Subcutaneous adipose tissue (tissue), 4 donors: Measurements from ENCODE around the gene CRTAC1. TPM values are rescaled to one million over a fixed set of nuclear protein-coding genes. Genes with fewer than 3 reads are reported as not detected.

ENCODE experiments used
- total RNA-seq, 4 donors: library from RNA; depleted of rRNA; stranded (reverse); fragments of >200 nt; gene quantifications; one replicate each; pipeline ENCODE4 v1.1.0, GENCODE V29; 2016
- TF ChIP-seq, protein P1 (sequence below): fragments of 450-650 bp; IDR thresholded peaks from one replicate; pipeline ENCODE4 v1.5.1; 2016; ENCODE audit warnings: low read depth, mild to moderate bottlenecking, control low read depth, antibody characterized with exemption, moderate library complexity

CRTAC1 gene
- total RNA-seq, 4 donors from 2014 or later = 0.51 to 1.5 (median 0.72) TPM

GRCh38 chr10:97850446-97850845, 180.0 kb downstream of the CRTAC1 start:
- TF ChIP-seq, protein P1, sequence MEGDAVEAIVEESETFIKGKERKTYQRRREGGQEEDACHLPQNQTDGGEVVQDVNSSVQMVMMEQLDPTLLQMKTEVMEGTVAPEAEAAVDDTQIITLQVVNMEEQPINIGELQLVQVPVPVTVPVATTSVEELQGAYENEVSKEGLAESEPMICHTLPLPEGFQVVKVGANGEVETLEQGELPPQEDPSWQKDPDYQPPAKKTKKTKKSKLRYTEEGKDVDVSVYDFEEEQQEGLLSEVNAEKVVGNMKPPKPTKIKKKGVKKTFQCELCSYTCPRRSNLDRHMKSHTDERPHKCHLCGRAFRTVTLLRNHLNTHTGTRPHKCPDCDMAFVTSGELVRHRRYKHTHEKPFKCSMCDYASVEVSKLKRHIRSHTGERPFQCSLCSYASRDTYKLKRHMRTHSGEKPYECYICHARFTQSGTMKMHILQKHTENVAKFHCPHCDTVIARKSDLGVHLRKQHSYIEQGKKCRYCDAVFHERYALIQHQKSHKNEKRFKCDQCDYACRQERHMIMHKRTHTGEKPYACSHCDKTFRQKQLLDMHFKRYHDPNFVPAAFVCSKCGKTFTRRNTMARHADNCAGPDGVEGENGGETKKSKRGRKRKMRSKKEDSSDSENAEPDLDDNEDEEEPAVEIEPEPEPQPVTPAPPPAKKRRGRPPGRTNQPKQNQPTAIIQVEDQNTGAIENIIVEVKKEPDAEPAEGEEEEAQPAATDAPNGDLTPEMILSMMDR = no peak

GRCh38 chr10:97849687-97850402, 180.6 kb downstream of the CRTAC1 start, which contains the start of gene GOLGA7B:
TSS of gene GOLGA7B (plus strand) at chr10:97849843. CDS start at chr10:97850304, 461 bp downstream.
- TF ChIP-seq, protein P1 = no peak

DNA sequence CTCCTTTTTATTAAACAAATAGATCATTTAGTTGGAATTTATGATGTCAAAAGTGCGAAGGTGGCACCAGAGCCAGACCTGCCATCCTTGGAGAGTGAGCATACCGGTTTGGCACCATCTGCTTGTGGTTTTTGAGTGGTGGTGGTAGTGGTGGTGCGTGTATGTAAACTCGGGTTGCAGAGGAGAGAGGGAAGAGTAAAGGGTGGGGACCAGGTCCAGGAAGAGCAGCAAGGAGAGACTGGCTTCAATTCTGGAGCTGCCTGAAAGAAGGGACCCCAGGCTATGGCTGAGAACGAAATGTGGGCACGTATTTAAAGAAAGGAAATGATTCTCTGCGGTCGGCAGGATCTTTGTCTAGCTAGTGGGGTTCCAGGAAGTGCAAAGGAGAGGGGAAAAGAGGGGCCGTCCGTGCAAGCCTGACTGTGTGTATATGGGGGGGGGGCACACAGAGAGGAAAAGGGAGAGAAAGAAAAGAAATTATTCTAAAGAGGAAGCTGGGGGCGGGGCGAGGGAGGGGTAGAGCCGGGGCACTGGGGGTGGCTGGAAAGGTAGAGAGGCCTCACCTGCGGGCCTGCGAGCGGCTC, 181.2 kb downstream of the CRTAC1 start:
- TF ChIP-seq, protein P1 = no peak

DNA sequence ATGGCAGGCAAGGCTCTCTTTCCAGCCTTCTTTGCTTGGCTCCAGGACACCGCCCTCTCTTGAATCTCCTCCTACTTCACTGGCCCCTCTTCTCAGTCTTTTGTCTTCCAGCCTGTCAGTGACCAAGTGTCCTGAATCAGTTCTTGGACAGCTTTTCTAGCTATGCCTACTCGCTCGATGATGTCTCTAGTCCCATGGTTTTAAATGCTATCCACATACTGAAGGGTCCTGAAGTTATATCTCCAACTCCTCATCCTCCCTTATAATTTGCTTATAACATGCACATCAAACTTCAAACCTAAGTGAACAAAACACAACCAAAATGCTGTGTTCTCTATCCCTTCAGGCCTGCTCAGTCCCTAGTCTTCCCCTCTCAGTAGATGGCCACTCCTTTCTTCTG, 185.7 kb downstream of the CRTAC1 start:
- TF ChIP-seq, protein P1 = no peak

DNA sequence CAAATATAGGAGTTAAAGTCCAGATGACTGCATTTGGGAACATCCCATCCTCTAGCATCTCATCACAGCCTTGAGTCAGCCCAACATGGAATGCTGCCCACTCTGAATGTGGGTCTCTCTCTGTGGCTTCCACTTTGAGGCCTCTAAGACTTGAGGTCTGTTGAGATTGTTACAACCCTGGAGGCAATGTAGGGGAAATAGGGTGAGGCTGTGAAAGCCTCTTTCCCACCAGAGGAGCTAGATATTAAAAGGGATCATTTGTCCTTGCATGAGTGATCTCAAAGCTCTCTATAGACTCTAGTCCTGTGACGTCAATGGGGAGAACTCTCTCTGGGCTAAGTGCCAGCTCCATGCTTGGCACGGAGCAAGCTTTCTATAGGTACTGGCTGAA, 187.1 kb downstream of the CRTAC1 start:
- TF ChIP-seq, protein P1 = no peak

DNA sequence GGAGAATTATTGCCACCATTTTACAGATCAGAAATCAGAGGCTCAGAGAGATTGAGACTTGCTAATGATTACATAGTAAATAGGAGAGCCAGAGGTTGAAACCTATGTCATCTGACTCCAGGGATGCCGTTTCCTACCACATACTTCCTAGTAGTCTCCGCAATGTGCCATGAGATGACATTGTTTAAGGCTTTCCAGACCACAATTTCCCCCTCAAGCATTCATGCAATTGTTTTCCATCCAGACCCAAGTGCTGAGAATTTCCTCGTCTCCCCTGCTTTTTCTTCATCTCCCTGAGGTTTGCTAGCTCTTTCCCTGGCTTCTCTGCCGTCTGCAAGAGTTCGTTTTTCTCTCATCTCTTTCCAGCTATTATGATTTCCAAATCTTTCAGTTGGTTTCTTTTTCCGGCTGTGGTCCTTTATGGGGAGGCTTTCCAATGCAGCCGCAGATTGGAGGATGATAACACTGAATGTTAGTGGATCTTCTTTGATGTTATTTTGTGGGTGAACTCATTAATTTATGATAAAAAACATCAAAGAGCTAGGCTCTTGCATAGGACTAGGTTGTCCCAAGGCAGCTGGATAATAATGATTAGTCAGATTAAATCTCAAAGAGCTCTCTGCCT, 187.7 kb downstream of the CRTAC1 start:
- TF ChIP-seq, protein P1 = no peak

DNA sequence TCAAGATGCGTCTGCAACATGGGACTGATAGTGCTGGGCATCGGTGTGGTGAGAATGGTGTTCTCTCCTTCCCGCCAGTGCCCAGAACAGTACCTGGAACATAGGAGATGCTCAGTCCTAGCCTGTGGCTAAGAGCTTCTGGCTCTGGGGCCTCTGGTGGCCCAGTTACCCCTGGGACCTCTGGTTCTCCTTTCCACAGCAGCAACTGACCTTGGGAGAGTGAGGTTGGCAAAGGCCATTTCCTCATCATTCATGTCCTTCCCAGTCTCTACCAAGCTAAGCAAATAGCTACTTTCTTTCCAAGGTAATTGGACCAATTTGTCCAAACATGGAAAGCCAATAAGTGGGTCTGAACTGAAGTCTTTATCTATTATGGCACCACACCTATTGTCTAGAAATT, 192.3 kb downstream of the CRTAC1 start:
- TF ChIP-seq, protein P1 = no peak
